DMS53 treated with DMSO at 0.1 percent for 48 hours (cell line): Measurements from ENCODE around the gene RNF14.
"Not testable (repeated sequence)": the region's sequence is repeated elsewhere in the genome, so short reads cannot be mapped to it uniquely, and the experiment has no call there.

Experiments used
- DNase-seq: peaks from one replicate; lab custom pipeline; 2025; ENCODE audit not compliant: unreplicated experiment; lab: John Stamatoyannopoulos, UW

Gene RNF14, protein sequence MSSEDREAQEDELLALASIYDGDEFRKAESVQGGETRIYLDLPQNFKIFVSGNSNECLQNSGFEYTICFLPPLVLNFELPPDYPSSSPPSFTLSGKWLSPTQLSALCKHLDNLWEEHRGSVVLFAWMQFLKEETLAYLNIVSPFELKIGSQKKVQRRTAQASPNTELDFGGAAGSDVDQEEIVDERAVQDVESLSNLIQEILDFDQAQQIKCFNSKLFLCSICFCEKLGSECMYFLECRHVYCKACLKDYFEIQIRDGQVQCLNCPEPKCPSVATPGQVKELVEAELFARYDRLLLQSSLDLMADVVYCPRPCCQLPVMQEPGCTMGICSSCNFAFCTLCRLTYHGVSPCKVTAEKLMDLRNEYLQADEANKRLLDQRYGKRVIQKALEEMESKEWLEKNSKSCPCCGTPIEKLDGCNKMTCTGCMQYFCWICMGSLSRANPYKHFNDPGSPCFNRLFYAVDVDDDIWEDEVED

DNA sequence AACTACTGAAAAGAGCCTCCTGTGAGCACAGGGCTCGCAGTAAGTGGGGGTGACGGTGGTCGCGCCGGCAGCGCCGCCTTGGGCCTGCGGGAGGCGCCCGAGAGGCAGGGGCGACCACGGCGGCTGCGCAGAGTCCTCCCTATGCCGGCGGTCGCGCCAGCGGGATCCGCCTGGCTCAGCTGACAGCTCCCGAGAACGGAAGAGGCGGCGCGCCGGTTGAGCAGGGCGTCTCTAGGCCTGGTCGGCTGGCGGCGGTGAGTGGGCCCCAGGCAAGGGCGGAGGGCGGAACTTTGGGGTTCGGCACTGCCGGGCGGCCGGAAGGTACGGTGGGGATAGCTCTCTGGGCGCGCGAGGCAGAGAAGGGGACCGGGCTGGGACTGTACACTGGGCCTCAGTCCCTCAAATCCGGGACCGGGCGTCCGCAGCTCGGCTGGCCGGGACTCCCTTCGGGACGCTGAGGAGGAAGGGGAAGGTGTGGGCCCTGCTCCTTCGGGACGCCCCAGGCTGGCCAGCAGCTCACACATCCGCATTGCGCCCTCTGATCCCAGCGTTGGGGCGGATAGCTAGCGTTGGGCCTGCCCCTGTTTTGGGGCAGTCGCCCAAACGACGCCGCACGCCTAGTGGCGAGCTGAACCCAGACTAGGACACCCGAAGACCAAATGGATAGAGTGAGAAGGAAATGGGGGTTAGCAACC is at the start of gene RNF14:
Gene RNF14 (plus strand): TSS at position 192 of the 695 bp plus-strand sequence. CDS start 4,484 bp downstream, outside the sequence.
- peak; percentile 91 for DNase-seq

DNA sequence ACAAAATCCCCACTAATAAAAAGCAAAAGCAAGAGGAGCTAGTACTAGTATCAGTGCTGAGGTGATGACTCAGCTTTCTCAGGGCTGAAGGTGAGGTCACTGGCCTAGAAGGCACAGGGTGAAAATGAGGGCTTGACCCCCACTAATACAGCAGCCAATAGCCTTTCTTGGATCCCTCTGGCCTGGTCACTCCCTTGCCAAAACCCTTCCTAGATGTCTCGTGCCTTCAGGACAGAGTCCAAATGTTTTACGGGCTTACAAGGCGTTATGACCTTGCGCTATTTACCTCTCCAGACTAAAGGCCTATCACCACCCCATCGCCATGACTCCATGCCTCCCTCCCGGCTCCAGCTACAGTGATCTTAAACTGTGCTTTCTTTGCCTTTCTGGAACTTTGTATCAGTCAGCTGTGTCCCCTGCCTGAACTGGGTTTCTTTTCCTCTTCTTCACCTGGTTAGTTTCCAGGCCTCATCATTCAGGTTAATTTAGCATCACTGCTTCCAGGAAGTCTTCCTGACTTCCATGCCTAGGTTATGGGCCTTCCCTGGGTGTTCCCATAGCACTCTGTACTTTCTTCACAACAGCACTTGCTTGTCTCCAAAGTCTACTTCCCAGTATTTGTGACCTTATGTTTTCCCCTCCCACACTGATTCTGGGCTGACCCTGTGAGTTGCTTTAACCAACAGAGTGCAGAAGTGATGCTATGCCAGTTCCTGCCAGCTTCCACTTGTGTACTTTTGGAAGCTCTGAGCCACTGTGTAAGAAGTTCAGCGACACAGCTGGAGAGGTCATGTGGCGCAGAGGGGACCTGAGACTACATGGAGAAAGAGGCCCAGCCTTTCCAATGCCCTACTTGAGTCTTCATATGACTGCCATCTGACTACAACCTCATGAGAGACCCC is 49.4 kb upstream of the RNF14 start:
- no peak for DNase-seq

DNA sequence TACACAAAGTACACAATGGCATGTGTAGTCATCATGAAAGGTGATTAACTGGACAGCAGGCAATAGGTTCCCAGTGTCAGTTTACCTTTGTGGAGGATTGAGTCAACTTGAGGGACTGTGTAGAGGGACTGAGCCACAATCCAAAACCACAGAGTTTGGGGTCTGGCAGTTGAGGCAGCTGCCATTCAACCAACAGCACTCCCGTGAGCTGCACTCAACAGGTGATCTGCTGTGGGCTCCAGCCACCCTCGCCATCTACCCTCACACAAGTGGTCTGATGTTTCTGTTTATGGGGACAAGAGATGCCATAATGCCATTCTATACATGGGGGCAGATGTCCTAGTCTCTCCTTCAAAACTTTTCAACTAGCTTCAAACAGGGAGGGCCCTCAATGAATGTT is 48.1 kb upstream of the RNF14 start:
- DNase-seq = no peak

DNA sequence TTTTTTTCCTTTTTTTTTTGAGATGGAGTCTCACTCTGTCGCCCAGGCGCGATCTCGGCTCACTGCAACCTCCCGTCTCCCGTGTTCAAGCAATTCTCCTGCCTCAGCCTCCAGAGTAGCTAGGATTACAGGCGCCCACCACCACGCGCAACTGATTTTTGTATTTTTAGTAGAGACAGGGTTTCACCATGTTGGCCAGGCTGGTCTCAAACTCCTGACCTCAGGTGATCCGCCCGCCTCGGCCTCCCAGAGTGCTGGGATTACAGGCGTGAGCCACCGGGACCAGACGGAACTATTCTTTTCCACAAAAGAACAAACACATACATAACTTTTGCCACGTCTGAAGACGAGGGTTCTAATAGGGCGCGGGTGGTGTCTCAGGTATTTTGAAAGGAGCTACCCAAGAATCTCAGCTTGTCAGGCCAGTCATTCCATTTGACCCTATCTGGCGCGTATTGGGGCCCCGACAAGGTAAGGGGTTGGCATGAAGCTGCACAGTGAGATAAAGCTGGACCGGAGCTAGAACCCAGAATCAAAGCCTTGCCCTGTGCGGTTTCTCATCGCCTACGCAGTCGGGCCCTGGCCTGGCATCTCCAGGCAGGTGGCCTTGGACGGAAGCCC is 46.0 kb upstream of the RNF14 start:
- not testable (repeated sequence) for DNase-seq

DNA sequence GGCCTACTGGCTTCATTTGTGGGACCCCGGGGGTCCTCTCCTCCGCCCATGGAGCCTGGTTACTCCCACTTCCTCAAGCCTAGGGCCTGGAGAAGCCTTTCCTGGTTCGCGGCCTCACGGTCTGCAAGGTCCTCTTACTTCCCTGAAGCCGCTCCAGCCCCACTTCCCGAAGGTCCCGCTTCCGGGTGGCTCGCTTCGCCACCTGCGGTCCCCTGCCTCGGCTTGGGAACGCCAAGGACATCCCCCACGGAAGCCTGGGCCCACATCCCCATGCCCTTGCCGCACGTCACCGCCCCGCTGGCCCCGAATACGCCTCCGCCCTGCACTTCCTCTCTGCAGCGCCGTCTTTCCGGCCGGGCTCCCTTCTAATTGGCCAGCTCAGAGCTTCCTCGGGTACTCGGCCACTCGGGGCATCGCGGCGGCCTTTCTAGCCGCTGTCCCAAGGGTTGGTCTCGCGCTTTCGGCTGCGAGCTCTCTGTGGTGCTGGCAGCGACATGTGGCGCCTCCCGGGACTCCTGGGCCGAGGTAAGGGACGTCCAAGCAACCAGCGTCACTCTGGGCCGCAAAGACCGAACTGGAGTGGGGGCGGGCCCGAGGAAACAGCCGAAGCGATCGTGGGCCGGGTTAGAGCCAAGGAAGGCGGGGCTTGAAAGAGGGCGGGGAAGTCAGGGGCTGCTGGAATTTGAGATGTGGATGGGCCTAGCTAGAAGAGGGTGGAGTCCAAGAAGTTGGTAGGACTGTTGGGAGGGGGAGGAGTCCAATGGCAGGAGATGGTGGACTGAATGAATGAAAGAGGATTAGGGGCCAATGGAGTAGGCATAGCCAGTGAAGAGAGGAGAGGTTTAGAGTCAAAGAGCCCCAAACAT is 45.2 kb upstream of the RNF14 start, which contains the start of gene DELE1:
Gene DELE1 (plus strand): TSS at position 424 of the 866 bp plus-strand sequence. CDS start 71 bp downstream, at position 495.
- peak; percentile 94 for DNase-seq

DNA sequence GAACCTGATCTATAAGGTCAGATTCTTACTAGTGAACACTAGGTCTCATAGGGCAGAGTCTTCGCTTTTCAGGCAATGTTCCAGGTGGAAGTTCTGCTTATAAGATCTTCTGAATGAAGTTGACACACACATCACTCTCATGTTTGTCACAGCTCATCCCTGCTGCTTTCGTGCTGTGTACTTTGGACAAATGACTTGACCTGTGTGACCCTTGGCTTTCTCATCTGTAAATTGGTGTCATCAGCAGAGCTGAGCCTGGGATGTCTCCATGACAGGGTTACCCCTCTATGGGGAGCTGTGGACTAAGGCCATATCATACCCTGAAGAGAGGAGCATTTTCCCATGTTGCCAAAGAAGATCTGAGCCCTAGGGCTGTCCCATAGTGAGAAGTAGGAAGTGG is 42.5 kb upstream of the RNF14 start:
- DNase-seq = no peak

DNA sequence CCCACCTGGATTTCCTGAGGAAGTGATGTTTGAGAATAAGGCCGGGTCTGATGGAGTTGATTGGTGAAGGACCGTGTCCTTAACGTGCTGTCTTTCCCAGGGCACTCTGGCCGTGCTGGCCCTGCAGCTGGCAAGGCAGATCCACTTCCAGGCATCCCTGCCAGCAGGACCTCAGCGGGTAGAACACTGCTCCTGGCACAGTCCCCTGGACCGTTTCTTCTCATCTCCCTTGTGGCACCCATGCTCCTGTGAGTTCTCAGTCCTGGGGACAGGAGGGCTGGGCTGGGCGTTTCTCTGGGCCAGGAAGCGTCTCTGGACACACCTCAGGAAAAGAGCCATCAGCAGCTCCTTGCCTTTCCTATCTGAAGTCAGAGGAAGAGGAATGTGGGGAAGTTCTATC is 40.9 kb upstream of the RNF14 start:
- DNase-seq = no peak

DNA sequence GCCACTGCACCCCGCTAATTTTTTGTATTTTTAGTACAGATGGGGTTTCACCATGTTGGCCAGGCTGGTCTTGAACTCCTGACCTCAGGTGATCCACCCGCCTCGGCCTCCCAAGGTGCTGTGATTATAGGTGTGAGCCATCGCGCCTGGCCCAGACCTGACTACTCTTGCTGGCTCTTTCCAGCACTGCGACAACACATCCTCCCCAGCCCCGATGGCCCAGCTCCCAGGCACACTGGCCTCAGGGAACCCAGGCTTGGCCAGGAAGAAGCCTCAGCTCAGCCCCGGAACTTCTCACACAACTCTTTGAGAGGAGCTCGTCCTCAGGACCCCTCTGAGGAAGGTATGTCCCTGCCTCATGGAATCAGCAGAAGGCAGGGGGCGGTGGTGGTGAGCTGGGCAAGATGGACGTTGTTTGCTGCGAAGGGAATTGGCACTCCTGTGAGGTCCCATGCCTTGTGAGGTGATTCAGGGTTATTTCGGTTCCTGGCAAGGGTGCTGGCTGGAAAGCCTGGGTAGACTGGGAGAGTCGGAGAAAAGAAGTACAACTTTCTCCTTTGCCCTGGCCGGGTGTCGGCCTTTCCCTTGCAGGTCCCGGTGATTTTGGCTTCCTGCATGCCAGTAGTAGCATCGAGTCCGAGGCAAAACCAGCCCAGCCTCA is 39.4 kb upstream of the RNF14 start:
- DNase-seq = no peak

DNA sequence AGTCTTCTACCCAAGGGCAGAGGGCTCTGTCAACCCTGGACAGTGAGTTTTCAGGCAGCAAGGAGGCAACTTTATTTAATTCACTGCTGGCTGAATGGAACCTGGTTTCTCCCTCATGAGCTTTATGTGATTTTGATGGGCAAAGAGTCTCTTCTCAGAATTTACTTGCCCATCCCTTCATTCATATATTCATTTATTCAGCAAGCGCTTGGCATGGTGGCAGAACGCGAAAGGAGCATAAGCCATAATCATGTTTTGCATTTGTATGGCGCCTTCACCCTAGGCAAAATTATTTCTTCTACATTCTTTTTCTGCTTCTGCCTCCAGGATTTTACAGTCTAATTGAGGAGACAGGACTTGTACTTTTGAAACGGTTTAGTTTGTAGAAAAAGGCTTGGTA is 37.2 kb upstream of the RNF14 start:
- DNase-seq = no peak

DNA sequence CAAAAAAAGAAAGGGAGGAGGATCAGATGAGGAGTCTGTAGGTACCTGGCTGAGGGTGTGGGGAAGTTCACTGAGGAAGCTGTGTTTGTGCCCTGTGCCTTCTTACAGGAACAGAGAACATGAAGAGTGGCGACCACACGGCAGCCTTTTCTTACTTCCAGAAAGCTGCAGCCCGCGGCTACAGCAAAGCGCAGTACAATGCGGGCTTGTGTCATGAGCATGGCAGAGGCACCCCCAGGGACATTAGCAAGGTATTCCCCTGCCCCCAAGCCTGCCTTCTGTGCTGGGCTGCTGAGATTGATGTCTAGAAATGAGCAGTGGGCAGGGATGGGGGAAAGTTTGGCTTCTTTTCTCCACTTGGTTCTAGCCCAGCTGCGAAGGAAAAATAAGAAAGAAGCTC is 35.8 kb upstream of the RNF14 start:
- DNase-seq = no peak

DNA sequence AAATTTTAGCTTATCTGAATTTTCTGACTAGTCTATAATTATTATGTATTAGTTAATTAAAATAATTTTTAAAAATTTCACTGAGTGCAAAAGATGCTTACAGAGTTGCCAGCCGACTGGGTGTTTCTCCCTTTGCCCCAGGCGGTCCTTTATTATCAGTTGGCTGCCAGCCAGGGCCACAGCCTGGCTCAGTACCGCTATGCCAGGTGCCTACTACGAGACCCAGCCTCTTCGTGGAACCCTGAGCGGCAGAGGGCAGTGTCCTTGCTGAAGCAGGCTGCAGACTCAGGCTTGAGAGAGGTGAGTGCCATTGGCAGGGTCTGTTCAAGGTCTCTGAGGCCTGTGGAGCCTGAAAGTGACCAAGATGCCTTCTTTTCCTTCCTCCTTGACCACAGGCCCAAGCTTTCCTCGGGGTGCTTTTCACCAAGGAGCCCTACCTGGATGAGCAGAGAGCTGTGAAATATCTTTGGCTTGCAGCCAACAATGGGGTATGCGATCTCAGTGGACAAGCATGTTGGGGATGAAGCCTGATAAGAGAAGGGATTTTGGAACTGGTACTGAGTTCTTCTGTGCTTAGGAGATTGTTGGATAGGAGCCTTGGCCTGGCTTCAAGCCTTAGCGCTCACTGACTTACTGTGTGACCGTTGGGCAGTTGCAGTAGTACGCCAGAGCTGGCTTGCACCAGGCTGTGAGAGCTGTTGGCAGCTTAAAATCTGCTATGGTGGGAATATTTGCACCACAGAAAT is 34.6 kb upstream of the RNF14 start:
- DNase-seq = no peak

DNA sequence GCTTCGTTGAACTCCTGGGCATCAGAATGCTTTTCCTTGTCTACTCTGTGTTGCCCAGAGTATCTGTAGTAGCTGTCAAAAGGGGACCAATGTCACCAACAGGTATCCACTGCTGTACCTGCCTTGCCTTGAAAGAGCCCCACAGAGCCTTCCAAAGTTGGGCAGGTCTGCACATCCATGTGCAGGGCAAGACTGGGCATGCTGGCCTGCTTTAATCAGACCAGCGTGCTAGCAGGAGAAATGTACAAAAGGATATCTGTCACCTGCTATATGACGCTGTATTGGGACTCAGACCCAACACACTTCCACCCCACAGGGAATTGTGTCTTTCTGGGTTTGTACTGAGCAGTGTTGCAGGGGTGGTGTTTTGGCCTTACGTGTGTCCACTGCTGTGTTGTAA is 33.4 kb upstream of the RNF14 start:
- DNase-seq = no peak

DNA sequence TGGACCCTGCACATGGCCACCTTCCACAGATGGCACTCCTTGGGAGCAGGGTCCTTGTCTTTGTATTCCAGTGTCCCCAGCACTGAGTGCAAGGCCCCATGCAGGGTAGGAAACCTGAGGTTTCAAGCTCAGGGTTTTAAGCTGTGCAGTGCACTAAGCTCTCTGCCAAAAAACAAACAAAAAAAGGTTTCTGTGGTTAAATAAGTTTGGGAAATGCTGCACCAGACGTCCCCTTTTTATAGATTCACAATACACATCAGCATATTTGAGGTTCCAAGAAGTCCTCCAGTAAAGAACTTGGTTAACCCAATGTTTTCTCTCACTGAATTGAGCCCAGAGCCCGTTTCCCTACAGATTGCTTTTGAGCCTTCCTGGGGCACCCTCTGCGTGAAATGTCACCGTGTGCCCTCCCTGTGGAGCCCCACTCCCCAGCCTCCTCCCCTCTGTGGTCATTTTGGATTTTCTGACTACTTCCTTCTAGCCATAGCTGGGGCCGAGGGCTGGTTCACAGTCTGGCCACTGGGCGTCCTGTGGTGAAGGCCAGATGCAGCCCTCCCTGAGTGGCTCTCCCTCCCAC is 28.1 kb upstream of the RNF14 start:
- no peak for DNase-seq

DNA sequence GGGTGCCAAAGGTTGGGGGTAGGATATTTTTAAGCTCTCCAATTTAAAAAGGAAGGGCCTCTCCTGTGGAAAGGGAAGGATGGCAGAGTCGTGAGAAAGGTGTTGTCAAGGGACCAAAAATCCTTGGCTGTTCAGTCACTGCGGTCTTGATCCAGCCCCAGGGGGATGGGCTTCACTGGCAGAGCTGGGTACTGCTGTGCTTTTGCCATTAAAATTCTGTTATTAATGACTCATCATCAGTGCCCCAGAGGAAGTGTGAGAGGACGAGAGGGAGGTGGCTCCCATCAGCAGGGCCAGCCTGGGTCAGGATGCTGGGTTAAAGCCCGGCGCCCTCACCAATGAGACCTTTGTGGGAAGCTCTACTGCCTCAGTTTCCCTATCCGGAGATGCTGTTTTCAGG is 27.6 kb upstream of the RNF14 start:
- DNase-seq = no peak

DNA sequence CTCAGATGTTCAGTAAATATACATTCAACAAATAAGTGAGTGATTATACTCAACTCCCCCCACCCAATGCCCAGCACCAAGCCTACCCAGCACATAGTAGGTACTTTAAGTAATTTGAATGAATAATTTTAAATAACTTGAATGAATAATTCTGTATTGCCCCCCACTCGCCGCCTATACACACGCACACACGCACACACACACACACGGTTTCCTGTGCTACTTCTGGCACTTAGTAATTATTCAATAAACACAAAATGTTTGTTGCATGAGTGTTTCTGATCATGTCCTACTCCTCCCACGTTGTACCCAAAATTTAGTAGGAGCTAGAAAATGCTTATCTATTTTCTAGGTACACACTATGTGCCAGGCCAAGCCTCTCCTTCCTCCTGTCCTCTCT is 27.1 kb upstream of the RNF14 start:
- DNase-seq = no peak

DNA sequence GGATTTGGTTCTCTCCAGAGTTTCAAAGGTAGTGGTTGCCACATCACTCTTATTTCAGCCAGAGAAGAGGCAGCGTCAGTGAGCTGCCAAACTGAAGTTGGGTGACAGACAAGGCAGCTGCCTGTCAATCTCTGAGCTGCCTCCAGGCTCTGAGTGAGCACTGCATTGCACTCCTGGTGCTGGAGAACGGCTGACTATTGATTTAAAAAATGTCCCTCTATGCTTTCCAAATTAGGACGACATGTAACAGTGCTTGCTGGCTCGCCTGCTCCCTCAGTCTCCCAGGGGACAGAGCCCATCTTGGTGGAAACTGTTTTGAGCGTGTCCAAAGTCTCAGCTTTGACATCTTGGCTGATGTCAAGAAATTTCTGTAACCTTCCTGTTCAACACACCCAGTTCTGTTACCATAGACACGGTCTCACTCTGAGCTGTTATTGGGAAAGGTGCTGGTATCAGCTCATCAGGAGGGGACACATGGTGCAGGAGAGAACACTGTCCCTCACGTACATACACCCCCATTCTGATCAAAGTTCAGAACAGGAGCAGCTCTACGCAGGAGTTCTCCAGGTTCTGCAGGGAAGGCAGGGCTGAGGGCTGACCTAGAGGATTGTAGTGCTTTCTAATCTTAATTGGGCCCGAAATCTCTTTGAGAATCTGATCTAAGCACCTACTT is 26.6 kb upstream of the RNF14 start:
- DNase-seq = no peak

DNA sequence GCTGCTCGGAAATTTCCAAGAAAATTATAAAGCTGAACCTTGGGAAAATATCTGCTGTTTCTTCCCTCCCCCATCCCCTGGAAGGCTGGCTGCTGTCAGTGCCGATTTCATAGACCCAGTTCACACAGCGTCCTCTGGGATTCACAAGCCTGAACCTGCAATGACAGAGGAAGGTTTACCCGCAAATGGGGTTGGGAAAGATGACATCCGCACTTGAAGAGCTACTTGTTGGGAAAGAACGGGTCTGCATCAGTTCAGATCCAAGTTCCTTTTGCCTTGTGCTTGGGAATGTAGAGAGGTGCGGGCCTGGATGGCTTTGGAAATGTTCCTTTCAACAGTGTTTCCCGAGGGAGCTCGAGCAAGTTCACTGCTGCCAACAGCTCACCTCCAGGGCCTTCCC is 24.8 kb upstream of the RNF14 start:
- DNase-seq = no peak
